Measurements from ENCODE around the gene ERP44.
"Not testable (repeated sequence)": the region's sequence is repeated elsewhere in the genome, so short reads cannot be mapped to it uniquely, and the experiment has no call there.

ERP44 gene

DNA sequence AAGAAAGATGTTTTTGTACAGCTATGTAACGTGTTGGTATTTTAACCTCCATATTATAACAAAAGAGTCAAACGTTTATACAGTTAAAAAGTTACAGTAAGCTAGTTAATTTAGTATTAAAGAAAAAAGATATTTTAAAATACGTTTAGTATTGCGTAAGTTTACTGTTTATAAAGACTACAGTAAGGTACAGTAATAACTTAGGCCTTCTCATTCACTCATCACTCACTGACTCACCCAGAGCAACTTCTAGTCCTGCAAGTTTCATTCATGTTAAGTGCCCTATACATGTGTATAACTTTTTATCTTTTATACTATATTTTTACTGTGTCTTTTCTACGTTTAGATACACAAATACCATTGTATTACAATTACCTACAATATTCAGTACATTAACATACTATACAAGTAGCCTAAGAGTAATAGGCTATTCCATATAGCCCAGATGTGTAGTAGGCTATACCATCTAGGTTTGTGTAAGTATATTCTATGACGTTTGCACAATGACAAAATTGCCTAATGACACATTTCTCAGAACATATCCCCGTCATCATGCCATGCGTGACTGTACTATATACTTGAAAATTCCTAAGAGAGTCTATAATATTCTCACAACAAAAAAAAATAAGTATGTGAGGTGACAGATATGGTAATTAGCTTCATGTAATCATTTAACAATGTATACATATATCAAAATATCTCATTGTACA is 33.8 kb downstream of the ERP44 start:
- DNase-seq, result no peak

DNA sequence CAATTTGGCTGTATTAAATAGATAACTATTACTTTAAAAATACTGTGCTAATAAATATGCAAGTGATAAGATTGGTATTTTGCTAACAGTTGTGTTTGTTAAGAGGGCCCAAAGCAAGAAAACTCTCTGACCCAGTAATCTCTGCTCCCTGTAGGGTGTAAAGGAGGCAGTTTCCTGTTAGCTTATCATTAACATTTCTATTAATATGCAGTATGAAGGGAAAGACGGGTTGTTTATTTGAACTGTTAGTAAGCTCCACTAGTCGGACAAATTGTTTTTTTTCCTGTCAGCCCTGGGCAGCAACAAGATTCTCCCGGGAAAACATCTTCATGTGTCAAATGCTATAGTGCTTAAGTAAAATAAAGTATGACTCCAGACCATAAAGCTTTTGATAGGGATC is 35.6 kb downstream of the ERP44 start:
- no peak for DNase-seq

DNA sequence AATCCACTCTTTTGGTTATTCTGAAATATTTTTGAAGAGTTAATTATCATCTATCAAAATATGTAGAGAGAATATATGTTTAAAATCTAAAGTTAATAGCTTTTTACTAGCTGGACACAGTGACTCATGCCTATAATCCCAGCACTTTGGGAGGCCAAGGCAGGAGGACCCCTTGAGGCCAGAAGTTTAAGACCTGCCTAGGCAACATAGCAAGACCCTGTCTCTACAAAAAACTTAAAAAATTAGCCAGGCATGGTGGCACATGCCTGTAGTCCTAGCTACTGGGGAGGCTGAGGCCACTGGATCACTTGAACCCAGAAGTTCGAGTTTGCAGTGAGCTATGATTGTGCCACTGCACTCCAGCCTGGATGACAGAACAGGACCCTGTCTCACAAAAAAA is 36.1 kb downstream of the ERP44 start:
- not testable (repeated sequence) for DNase-seq

DNA sequence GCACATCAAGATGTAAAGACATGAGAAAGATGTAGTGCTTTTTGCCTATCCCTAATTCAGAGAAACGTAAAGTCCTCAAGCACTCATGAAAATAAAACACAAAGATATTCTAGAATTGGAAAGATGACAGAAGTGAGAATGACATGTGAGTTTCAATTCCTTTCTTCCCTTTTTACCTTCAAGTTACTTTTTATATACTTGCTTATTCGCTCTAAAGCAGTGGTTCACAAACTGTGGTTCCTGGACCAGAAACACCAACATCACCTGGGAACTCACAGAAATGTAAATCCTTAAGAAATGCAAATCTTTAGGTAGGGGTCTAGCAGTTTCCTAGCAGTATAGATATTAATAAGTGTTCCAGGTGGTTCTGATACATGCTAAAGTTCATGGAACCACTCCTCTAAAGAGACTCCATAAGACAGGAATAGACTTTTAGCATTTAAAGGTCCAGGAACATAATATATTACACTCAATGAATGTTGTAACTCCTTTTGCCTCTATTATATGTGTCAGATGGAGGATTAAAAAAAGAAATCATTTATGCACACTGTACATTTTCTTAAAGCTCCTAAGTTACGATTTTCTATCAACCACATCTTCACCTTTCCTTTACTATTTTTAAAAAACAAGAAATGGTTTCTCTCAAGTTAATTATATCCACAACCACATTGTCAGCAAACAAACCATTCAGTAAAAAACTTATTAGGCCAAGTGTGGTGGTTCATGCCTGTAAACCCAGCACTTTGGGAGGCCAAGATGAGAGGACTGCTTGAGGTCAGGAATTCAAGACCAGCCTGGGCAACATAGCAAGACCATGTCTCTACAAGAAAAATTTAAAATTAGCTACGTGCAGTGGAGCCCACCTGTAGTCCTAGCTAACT is 39.9 kb downstream of the ERP44 start:
- no peak for DNase-seq

DNA sequence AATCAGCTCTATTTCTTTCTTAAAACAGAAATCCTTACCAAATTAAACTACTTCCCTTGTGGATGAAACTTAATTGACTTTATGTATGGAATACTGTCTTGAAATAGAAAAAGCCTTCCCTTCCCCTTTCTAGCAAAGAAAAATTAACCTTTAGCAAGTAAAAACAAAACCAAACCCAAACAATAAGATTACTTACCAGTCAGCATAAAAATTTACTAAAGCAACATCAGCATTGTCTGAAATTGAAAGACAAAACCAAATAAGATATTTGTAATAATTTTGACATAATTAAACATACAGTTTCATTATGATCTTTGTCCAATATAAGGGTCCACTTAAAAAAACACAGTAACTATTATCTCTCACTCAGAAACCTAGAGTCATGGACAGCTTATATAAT is 41.2 kb downstream of the ERP44 start:
- DNase-seq, result no peak

DNA sequence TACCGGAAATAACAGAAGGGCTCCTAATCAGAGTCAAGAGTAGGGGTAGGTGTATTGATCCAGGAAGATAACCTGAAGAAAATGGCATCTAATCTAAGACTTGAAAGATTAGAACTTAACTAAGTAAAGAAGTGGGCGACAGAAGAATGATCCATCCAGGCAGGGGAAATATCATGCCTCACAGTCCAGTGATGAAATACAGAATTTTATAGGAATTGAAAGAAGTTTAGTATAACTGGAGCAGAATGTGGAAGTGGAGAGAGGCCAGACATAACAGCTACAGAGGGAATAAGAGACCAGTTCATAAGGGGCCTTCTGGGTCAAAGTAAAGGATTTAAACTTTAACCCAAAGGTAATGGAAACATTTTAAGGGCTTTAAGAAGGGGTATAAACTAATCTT is 42.2 kb downstream of the ERP44 start:
- no peak for DNase-seq

DNA sequence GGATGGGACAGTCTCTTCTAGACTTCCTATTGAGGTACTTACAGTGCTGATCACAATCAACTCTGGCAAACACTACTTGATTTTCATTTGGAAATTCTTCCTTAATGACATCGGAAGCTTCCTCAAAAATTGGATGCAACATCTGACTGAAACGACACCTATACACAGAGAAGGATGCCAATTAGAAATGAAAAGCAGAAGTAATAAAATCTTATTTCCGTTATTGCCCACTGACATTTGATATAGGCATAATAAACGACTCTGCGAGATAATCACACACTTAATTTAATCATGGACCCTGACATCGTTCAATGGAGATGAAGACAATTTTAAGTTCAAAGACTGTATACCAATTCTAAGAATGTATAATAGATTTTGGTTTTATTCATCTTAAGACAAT is 46.4 kb downstream of the ERP44 start:
- no peak for DNase-seq

DNA sequence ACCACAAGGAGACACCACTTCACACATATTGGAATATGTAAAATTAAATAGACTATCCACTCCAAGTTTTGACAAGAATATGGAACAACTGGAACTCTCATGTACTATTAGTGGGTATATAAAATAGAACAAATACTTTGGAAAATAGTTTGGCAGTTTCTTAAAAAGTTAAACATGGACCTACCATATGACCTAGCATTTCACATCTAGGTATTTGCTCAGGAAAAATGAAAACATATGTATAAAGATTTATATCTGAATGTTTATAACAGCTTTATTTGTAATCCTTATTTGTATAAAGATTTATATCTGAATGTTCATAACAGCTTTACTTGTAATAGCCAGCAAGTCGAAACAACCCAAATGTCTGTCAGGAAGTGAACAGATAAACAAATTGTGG is 49.2 kb downstream of the ERP44 start:
- DNase-seq, result no peak

DNA sequence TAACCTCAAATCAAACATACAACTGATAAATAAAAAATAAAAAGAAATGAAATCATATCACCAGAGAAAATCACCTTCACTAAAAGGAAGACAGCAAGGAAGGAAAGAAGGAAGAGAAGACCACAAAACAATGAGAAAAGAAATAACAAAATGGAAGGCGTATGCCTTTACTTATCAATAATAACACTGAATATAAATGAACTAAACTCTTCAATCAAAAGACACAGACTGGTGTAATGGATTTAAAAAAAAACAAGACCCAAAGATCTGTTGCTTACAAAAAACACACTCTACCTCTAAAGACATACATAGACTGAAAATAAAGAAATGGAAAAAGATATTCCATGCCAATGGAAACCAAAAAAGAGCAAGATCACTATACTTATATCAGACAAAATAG is 60.3 kb downstream of the ERP44 start:
- DNase-seq, result no peak

DNA sequence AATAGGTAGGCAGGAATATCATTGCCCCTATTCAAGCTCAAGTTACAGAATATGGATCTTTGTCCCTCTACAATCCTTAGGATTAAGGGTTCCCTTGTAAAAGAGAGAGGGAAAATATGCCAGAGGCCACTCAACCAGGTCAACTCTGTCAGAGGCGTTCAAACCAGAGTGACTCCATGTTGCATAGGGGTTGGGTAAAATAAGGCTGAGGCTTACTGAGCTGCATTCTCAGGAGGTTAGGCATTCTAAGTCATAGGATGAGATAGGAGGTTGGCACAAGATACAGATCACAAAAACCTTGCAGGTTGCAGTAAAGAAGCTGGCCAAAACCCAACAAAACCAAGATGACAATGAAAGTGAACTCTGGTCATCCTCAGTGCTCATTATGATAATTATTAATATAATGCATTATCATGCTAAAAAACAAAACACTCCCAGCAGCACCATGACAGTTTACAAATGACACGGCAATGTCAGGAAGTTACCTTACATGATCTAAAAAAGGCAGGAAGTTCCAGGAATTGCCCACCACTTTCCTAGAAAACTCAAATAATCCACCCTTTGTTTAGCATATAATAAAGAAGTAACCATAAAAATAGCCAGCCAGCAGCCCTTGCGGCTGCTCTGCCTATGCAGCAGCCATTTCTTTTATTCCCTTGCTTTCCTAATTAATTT is 64.8 kb downstream of the ERP44 start:
- DNase-seq, result no peak

DNA sequence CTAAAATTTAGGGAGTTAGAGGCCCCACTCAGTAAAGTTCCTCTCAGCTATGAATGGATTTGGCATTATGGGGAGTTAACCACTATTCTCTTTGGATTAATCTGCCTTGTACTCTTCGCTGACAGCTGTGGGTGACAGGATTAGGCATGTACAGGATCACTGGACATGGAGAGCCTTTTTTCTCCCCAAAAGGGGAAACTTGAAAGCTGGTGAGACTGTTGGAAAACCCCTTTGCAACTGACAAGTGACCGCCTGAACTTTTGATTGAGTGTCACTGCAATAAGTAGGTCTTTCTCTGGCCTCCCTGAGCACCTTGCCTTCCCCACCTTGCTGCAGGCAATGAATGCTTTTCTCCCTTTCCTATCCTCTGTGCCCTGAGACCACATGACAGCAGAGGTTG is 68.3 kb downstream of the ERP44 start:
- no peak for DNase-seq

DNA sequence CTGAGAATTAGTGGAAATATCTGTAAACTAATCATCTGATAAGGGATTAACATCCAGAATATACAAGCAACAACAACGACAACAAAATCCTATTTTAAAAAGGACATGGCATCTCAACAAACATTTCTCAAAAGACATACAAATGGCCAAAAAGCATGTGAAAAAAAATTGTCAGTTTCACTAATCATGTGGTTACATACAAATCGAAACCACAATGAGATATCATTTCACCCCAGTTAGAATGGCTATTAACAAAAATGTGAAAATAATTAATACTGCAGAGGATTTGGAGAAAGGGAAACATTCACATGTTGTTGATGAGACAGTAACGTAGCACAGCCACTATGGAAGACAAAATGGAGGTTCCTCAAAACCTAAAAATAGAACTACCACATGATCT is 69.5 kb downstream of the ERP44 start:
- no peak for DNase-seq

DNA sequence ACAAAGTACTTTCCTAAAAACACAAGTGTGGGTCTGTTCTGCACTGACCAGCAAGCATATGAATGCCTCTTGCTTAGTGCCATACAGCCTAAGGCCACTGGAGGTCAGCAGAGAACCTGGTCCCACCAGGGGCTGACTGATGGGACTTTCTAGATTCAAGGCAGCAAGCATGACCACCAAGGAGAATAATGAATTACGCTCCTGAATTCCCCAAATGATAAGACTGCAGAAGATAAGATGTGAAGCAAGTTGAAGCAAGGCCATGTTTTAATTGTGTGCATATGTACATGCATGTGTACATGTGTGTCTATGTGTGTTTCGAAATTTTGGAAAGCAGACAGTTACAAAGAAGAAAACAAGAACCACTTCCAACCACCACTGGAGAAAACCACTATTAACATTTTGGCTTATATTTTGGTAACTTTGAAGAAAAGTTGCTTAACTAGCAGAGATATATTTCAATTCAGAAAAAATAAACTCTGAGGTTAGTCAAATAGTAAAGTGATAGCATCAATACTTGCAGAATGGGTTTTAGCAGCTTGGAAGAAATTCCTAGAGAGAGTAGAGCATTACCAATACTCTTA is 70.5 kb downstream of the ERP44 start:
- no peak for DNase-seq

DNA sequence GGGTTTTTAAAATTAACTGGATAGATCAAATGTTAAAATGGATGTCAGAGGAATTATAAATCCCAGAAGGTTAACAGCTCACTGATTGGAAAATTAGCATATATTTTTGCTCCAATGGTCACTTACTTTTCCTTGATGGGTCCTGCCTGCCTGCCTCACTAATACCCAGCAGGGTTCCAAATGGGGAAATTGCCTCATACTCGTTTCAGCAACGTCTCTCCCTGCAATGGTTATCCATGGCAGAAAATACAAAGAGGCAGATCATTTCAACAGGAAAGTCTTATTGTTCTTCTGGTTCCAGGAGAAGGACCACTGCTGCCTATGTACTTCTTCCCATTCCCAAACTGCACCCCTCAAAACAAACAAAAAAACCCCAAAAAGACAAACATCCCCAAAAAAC is 71.3 kb downstream of the ERP44 start:
- DNase-seq, result no peak

DNA sequence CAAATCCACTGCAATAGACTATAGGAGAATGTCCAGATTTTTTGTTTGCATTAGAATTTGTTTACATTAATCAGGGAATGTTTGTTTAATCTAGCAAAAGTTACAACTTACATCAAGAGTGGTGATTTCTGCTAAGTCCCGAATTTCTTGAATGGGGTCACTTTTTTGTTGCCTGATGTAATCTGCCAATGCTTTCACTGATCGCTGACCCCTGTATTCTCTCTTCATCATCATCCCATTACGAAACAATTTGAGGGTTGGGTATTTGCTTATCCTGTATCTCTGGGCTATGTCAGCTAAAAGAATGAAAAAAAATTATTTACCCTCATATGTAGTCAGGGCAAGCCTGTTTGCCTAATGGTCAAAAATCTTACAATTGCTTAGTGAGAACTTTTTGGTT is 76.9 kb downstream of the ERP44 start:
- no peak for DNase-seq

DNA sequence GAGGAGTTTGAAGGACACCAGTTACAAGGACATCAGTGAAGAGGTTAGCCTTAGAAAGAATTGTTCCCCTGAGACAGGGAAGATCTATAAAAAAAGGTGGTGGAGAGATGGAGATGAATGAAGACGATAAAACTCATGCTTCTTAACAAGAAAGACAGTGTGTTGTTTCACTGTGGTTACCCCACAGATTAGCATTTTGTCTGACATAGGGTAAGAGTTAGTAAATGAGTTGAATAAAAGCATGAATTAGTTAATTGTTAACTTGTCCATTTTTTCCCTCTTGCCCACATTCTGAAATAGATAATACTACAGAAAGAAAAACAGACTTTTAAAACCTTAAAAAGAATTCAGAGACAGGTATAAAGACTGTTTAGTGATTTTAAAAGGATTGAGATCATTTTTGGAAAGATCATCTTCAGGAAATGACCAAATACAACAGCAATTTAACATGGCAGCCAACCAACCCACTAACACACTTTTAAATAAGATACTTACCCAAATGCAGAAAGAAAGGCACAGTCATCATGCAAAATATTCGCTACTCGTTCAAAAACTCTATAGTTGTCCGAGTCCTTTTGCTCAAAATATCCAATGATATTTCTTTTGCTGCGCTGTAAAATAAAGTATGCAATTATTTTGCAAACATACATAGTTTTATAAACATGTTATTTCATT is 78.5 kb downstream of the ERP44 start:
- no peak for DNase-seq

DNA sequence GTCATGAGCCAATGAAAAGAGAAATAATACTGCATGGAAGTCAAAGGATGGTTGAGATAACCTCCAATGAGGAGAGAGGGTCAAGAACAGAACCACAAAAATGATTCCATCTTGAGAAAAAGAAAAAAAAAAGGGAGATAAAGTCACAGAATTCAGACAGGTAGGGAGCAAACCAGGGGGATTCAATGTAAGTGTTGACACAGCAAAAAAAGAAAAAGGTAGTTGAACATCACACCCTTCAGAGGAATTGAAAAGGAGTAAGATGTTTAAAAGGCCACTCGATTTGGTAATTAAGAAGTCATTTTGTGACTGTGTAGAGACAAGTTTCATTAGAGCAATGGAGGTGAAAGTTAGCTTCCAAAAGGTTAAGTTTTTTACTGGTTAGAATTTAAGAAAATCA is 79.3 kb downstream of the ERP44 start:
- DNase-seq, result no peak

DNA sequence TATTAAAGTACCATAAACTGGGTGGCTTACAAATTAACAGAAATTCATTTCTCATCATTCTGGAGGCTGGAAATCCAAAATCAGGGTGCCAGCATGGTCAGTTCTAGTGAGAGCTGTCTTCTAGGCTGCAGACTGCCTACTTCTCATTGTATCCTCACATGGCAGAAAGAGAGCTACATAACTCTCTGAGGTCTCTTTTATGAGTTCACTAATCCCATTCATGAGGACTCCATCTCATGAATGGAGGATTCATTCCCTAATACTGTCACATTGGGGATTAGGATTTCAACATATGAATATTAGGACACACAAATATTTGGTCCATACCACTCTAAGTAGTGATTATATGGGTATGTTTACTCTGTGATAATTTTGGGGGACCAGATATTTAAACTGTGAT is 84.0 kb downstream of the ERP44 start:
- no peak for DNase-seq

DNA sequence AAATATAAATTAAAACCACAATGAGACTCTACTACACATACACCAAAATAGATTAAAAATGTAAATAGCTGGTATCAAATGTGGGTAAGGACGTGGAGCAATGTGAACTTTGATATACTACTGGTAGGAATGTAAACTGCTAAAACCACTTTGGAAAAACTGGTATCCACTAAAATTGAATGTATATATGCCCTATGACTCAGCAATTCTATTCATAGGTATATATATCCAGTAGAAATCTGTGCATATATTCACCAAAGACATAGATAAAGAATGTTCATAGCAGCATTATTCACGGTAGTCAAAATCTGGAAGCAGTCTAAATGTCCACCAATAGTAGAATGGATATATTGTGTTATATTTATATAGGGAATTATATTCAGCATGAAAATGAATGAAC is 85.2 kb downstream of the ERP44 start:
- DNase-seq, result no peak

DNA sequence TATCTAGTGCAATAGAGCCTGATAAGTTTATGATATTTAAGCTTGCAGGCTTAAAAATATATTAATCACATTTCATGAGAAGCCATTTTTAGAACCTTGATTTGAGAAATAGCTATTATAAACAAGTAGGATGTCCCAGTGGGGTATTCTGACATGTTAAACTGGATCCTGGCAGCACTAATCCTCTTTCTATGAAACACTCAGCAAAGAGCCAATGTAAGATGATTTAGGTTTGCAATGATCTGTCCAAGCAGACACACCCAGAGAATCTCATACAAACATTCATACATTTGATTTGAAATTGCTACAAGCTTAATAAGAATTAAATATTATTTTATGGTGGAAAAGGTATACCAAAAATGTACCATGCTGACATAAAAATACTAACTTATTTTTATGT is 86.5 kb downstream of the ERP44 start:
- no peak for DNase-seq

DNA sequence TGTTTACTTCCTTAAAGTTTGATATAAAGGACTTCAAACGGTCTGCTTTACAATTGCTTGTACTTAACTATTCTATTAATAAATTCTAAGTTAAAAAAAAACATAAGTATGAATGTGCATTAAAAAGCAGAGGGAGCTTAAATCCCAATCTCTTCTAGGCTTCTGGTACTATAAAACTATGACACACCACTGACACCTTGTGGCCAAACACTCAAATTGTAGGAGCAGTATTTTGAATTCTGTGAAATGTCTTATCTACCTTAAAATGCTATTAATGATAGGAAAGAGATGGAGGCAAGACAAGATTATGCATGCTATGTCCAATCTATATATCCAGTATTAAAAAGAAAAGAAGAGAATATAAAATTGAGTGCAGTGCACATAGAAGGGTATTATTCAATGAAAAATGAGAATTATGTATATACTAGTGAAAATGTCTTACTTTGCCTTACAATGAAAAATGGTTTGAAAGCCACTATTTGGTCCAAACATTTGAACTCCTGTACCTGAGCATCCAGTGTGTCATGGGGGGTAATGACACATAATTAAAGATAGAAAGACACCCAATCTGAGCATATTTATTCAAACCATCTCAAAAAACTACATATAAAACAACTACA is 87.6 kb downstream of the ERP44 start:
- no peak for DNase-seq

DNA sequence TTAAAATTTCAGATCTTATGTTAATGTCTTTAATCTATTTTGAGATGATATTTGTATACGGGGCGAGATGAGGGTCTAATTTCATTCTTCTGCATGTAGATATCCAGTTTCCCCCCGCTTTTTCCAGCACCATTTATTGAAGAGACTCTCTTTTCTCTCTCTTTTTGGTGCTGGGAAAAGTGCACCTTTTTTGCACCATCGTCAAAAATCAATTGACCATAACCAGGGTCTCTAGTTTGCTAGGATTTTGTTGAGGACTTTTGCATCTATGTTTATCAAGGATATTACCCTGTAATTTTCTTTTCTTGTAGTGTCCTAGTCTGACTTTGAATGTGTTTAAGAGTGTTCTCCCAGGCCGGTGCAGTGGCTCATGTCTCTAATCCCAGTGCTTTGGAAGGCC is 99.0 kb downstream of the ERP44 start:
- no peak for DNase-seq

DNA sequence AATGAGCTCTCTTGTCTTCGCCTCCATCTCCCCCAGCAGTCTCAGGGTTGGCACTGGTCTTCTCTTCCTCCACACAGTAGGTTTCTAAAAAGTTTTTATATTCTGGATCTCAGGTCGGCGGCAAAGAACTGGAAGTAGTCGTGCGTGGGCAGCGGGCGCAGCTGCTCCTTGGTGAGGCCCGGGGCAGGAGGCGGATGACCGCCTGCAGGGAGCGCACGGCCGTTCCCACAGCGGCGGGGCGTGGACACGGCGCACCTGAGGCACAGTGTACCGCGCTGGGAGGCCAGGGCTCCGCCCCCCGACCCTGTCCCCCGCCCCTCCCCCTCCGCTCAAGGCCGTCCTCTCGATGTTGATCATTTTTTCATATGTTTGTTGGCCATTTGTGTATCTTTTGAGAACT is 99.9 kb downstream of the ERP44 start:
- DNase-seq, result no peak

Data from DMS79 (cell line).